ENCODE results near the gene MCF2L2. TPM values are rescaled to one million over a fixed set of nuclear protein-coding genes. Genes with fewer than 3 reads are reported as not detected.

The MCF2L2 gene
- total and polyA plus RNA-seq, 2 donors from 2014 or later, result 0.32 to 1.7 TPM

DNA sequence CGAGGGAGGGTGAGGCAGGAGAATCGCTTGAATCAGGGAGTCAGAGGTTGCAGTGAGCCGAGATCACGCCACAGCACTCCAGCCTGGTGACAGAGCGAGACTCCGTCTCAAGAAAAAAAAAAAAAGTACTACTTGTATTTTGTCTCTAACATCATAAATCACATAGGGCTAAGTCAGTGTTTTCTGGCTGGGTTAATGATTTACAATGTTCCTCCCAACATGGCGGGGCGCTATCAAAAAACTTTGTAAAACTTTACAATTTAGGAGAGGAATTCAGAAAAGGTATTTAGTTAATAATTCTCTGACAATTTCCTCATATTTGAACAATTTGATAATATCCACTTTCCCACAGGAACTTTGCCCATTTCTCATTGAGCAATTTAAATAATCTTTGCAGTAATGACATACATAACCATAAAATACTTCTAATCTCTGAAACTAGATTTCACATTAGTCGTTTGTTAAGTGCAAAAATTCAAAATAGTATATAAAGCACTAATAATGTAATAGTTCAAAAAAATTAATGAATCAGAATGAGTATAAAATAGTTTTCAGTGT lies 202.0 kb downstream of the MCF2L2 start:
- Histone ChIP-seq H3K9ac (ENCODE audit: low read length in 3 of 3) (no peak overlapping the region), H3K9me3 (ENCODE audit: control insufficient read depth in 2 of 3, insufficient read depth in 1 of 3, low read length in 3 of 3) (no peaks in the 10 kb centered on the region), H3K36me3 (ENCODE audit: control insufficient read depth in 2 of 3, insufficient read depth in 3 of 3, low read length in 3 of 3) (no peaks in the 10 kb centered on the region), H3K27me3 (ENCODE audit: control insufficient read depth, insufficient read depth, low read length) (no peaks in the 10 kb centered on the region), H3K4me3 (ENCODE audit: low read length in 3 of 3) (no peak overlapping the region), H3K4me1 (ENCODE audit: control insufficient read depth in 2 of 3, insufficient read depth in 2 of 3, low read depth in 1 of 3, low read length in 3 of 3) (no peaks in the 10 kb centered on the region), H3K27ac (ENCODE audit: low read depth in 2 of 2, low read length in 2 of 2) (no peak overlapping the region)
- DNase-seq (peak in 1 of 5 donors; percentile 35), FAIRE-seq (no peak)
- intact Hi-C loops (cut with DNase I), result no loop called here
- TF ChIP-seq, protein P1, sequence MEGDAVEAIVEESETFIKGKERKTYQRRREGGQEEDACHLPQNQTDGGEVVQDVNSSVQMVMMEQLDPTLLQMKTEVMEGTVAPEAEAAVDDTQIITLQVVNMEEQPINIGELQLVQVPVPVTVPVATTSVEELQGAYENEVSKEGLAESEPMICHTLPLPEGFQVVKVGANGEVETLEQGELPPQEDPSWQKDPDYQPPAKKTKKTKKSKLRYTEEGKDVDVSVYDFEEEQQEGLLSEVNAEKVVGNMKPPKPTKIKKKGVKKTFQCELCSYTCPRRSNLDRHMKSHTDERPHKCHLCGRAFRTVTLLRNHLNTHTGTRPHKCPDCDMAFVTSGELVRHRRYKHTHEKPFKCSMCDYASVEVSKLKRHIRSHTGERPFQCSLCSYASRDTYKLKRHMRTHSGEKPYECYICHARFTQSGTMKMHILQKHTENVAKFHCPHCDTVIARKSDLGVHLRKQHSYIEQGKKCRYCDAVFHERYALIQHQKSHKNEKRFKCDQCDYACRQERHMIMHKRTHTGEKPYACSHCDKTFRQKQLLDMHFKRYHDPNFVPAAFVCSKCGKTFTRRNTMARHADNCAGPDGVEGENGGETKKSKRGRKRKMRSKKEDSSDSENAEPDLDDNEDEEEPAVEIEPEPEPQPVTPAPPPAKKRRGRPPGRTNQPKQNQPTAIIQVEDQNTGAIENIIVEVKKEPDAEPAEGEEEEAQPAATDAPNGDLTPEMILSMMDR (IDR thresholded peaks at IDR 0.05; ENCODE audit: borderline replicate concordance, extremely low read depth, insufficient read depth), result no peak

DNA sequence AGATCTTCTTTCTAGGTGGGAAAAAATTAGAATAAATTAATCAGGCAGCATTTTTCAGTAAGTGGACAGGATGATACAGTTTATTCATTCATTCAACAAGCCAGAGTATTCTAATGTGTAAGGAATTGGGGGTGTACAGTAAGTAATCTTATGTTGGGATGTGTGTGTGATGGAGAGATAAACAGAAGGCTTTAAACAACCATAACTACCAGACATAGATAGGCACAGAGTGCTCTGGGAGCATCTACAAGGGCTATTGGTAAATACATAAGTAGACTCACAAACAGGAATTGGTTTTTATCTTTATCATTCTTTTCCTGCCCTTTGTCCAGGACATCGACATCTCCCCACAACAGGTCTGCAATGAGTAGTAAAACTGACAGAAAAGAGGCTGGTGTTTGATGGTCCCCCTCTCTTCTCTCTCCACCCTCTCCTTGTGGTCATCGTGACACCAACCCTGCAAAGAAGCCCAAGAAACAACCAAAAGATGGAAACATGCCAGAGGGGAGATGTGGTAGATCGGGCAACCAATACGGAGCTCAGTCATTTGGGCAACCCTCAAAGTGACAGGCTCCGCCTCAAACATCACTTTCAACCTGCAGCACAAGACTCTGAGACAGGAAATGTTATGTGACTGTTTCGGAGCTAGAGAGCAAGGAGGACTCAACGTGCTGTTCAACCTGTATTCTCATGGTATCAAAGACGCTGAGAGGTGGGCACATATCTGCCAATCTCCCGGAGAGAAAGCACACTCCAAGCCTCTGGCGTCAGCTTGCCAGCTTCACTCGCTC lies 204.0 kb downstream of the MCF2L2 start:
- Histone ChIP-seq H3K27me3 (ENCODE audit: control insufficient read depth, insufficient read depth, low read length) (no peaks in the 10 kb centered on the region), H3K4me1 (ENCODE audit: control insufficient read depth in 2 of 3, insufficient read depth in 2 of 3, low read depth in 1 of 3, low read length in 3 of 3) (no peaks in the 10 kb centered on the region), H3K9ac (ENCODE audit: low read length in 3 of 3) (no peak overlapping the region), H3K36me3 (ENCODE audit: control insufficient read depth in 2 of 3, insufficient read depth in 3 of 3, low read length in 3 of 3) (no peaks in the 10 kb centered on the region), H3K27ac (ENCODE audit: low read depth in 2 of 2, low read length in 2 of 2) (no peak overlapping the region), H3K4me3 (ENCODE audit: low read length in 3 of 3) (no peak overlapping the region), H3K9me3 (ENCODE audit: control insufficient read depth in 2 of 3, insufficient read depth in 1 of 3, low read length in 3 of 3) (no peaks in the 10 kb centered on the region)
- DNase-seq, result no peak
- TF ChIP-seq, protein P1 (IDR thresholded peaks at IDR 0.05; ENCODE audit: borderline replicate concordance, extremely low read depth, insufficient read depth), result no peak
- no peak for FAIRE-seq
- intact Hi-C loops (cut with DNase I), result no loop called here

DNA sequence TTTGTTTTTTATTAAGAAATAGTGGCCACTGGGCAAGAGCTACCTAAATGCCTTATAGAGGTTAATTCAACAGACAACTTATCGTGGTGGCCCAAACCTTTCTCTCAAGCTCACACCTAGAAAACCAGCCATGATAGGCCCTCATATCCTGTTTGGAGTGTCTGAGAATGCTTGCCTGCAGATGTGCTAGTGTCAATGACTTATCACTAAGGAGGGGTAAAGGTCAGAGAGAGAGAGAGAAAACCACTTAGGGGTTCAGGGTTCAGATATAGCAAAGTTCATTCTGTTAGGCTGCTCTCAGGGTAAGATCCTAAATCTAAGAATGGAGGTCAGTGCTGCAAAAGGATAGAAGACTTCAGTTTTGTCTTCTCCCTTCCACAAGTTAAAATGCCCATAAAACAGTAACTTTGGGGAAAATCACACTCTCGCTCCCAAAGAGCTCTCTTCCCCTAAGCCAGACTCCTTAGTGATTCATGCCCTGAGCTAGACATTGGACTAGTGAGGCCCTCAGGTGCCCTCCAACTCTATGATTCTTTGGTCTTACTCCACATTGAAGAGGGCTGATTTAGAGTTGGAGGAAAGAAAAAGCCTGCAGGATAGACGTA lies 205.7 kb downstream of the MCF2L2 start:
- Histone ChIP-seq H3K4me3 (ENCODE audit: low read length in 3 of 3) (no peak overlapping the region), H3K4me1 (ENCODE audit: control insufficient read depth in 2 of 3, insufficient read depth in 2 of 3, low read depth in 1 of 3, low read length in 3 of 3) (no peaks in the 10 kb centered on the region), H3K27ac (ENCODE audit: low read depth in 2 of 2, low read length in 2 of 2) (no peak overlapping the region), H3K9me3 (ENCODE audit: control insufficient read depth in 2 of 3, insufficient read depth in 1 of 3, low read length in 3 of 3) (no peaks in the 10 kb centered on the region), H3K27me3 (ENCODE audit: control insufficient read depth, insufficient read depth, low read length) (no peaks in the 10 kb centered on the region), H3K36me3 (ENCODE audit: control insufficient read depth in 2 of 3, insufficient read depth in 3 of 3, low read length in 3 of 3) (no peaks in the 10 kb centered on the region), H3K9ac (ENCODE audit: low read length in 3 of 3) (no peak overlapping the region)
- TF ChIP-seq, protein P1 (IDR thresholded peaks at IDR 0.05; ENCODE audit: borderline replicate concordance, extremely low read depth, insufficient read depth), result no peak
- DNase-seq (no peak), FAIRE-seq (no peak)
- intact Hi-C loops (cut with DNase I), result no loop called here

Data from kidney (tissue), 14 donors.